Fibroblast of the conjunctiva (primary cell): ENCODE measurements around the gene ATP13A3.
"Not testable (repeated sequence)": the region's sequence is repeated elsewhere in the genome, so short reads cannot be mapped to it uniquely, and the experiment has no call there.

Experiments used
- DNase-seq: peaks from one replicate; pipeline ENCODE4 v3.0.0-alpha.2; 2010; ENCODE audit warnings: low read depth

Gene ATP13A3

DNA sequence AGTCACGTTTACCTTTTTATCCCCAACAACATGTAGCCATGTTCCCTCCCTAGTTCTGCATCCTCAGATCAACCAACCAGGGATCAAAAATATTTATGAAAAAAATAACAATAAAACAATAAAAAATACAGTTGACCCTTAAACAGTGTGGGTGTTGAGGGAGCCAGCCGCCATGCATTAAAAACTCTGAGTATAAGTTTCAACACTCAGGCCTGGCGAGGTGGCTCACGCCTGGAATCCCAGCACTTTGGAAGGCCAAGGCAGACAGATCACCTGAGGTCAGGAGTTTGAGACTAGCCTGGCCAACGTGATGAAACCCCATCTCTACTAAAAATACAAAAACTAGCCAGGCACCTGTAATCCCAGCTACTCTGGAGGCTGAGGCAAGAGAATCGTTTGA lies 12.7 kb upstream of the ATP13A3 start:
- DNase-seq: not testable (repeated sequence)

DNA sequence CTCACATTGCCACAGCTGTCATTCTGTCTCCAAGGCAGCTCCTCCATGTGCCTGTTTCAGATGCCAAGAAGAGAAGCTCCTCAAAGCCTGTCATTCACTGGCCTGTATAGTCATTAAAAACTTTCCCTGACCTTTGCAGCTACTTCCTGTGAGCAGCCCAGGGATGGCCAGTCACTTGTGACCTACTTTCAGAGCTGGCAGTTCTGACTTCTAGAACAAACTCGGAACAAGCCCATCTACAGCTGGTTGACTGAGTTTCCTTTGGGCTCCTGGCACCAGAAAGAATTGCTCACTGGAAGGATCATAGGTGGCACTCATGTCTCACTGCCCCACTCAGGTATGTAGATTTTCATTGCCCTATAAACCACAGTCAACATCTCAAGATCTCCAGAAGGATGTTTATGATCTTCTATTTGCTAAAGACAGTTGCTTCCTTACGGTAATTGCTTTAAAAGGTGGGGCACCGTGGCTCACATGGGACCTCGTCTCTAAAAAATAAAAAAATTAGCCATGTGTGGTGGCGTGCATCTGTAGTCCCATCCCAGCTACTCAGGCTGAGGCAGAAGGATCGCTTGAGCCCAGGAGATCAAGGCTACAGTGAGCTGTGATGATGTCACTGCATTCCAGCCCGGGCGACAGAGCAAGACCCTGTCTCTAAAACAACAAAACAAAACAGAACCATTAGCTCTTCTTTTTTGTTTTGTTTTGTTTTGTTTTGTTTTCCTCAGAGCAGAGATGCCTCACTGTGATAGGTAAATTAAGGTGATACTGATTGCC lies 11.2 kb upstream of the ATP13A3 start:
- no peak for DNase-seq

DNA sequence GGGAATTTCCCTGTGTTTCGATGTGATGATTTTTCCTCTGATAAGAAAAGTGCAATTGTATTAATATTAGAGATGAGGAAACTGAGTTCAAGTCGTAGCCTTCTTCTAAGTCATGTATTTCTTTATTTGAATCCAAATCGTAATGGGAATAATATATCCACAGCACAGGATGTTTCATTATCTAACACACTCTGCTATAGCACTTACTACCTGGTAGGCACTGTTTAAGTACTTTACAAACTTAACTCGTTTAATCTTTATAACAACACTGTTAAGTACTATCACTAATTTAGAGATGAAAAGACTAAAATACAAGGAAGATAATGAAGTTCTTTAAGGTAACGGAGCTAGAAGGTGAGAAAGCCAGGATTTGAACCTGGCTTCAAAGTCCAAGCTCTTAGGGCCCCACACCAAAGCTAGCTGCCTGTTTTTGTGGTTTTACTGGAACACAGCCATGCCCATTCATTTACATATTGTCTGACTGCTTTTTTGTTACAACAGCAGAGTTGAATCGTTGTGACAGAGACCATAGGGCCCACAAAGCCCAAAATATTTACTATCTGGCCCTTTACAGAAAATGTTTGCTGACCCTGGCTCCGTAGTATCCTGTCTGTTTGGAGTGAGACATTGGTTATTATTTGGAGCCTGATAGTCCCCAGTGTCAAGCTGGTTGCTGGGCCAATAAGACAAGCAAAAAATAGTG lies 9.6 kb upstream of the ATP13A3 start:
- no peak for DNase-seq

DNA sequence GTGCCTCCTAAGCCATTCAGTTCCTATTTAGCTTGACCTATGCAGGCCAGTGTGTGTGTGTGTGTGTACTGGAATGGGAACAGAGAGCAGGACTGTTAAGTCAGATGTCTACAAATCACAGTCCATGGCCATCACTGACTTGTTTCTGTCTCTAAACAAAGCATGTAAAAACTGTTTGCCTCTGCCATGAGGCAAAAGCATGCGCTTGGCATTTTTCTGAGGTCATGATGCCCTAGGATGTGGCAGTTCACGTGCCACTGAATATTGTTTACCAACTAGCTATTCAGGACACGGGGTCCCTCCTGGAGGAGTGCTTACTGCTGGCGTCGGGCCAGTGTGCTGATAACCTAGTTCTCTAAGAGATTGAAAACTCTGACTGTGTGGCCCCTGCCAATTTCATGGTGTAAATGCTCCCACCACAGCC lies 8.2 kb upstream of the ATP13A3 start:
- no peak for DNase-seq

DNA sequence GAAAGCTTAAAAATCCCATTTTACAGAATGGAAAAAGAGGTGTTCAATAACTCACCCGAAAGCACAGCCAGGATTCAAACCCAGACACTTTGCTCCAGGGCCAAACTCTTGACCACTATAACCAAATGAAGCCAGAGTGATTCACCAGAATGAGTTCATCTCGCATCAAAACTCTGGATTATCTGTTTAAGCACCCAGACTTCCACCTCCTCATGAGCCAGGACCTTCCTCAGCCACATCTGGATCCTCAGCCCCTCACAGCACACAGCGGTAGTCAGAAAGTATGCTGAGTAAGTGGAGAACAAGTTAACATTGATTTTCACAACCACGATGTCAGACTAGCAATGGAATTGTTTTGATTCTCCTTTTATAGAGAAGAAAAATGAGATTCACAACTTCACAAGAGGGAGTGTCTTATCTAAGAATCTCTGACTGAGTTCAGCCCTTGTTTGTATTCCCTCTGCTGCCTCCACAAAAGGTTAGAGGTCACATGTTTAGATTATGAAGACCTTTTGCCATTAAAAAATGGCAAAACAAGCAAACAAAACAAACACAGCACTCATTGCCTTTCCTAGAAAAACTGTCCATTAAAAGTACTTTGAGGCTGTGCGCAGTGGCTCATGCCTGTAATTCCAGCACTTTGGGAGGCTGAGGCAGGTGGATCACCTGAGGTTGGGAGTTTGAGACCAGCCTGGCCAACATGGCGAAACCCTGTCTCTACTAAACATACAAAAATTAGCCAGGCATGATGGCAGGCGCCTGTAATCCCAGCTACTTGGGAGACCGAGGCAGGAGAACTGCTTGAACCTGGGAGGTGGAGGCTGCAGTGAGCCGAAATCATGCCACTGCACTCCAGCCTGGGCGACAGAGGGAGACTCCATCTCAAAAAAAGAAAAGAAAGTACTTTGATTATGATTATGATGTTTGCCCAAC lies 7.5 kb upstream of the ATP13A3 start:
- DNase-seq: peak; percentile 53

DNA sequence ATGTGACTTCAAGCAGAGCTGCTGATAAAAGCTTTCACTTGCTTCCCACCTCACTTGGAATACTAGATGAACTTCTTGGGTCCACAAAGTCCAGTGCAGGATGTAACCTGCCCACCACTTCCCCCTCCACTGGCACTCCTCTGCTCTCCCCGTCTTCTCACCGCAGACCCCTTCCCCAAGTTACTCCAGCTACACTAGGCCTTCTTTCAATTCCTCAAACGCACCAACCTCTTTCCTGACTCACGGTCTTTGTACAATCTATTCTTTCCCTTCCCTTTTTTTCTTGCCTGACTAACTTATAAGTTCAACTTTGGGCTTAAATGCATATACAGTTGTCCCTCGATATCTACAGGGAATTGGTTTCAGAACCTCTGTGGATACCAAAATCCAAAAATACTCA lies 5.2 kb upstream of the ATP13A3 start:
- DNase-seq: no peak

DNA sequence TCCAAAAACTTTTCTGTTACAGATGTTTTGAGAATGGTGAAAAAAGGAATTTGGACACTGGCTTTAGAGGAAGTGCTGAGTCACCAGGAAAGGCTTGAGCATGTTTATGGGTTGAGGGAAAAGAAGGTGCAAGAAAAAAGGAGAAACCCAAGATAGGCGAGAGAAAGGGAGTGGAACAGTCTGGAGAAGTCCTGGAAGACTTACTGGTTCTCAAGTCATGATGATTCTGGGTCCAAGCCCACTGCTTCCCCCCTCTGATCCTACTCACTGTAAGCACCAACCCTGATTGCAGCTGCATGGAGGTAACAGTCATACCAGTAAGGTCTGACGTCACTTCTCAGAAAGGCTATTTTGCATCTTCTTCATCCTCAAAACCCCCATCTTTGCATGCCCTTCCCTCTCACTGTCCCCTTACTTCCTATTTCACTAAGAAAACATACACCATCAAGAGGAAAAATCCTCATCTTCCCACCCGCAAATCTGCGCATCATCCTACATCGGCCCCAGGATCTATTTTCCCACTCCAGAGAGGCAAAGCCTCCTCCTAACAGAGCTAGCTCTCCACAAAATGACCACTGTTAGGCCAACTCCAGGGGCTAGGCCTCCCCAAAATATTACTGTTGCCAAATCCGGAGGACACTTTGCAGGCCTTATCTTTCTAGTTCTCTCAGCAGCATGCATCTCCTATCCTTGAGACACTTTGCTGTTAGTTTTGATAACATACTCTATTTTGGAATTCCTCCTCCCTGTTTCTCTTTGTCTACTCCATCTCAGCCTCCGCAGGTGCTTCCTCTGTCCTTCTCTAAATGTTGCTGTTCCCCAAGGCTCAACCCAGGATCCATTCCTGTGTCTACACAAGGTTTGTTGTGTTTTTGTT lies 3.2 kb upstream of the ATP13A3 start:
- DNase-seq: no peak

DNA sequence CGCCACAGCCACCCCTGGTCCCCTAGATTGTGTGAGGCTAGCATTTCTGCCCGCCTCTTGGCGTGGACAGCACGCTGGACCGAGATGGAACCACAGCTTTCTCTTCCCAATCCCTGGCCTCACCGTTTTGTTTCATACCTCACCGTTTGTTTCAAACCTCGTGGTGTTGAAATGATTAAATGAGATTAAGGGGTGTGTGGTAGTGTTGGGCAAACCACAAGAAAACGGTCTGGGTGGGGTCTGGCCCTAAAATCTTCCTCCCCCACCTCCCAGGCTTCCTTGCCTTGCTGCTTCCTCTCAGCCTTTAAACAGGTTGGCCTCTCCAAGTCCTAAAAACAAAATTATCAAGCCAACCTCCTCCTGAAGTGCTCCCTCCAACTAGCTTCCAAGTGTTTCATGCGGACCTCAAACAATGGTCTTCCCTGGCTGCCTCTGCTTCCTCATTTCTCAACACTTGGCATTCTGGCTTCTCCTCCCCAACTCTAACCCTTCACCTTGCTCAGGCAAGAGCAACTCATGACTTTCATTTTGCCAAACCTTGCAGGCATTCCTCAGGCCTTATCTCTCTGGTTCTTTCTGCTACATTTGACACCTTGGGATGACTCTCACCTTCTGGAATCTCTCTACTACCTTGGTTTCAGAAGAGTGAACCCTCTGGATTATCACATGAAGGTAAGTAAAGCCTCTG lies 1.4 kb upstream of the ATP13A3 start:
- no peak for DNase-seq

DNA sequence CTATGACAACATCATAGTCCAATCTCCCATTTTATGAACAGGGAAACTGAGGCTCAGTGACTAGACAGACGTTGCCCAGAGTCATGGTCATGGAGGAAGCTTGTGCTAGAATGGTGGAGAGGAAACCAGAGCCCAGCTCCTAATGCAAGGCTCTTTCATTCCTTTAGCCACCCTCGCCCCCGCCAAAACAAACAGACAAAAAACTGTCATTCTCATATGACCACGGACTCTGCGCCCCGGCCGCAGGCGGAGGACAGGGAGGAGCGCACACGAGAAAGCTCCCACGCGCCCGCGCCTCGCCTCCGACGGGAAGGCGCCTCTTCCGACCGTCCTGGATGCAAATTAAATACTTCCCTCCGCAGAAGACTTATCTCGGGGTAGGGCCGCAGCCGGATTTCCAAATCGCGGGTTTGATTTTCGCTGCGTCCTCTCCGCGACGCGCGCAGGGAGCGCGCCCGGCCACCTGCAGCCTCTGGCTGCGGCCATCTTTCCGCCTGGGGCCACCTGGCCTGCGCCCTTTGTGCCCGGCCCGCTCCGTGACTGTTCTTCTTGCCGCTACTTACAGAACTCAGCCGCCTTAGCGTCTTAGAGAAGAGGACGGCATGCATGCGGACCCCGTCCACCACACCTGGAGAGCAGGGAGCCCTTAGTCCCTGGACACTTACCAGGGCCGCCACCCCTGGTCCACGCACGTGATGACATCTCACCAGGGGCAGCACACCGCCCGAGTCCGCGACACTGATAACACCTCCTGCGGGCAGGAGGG lies 670 bp upstream of the ATP13A3 start:
- DNase-seq: no peak

DNA sequence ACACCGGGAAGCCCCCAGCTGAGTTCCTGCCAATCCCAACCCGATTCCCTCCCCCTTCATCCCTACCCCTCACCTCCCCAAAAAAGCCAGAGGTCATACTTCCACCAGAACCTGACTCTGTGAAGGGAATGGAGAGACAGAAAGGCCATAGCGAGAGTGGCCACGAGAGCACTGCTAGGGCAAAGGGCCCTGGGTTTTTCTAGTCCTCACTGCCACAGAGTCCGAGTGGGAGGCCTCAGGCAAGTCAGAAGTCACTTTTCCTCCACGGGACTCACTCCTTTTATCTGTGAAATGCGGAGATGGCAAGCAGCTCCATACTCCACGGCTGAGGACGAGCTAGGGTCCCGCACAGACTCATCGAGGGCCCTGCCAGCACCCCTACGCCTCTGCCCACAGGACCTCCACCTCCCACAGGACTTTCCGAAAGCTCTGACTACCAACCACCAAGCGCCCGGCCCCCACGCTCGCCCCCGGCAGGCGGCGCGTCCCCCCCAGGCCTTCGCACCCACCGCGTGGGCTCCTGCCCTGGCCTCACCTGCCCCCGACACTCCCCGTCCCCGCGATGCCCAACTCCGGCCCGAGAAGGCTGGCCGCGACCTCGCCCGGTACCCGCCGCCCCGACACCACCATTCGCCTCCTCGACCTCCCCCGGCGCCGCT lies 792 bp downstream of the ATP13A3 start:
- DNase-seq: no peak

DNA sequence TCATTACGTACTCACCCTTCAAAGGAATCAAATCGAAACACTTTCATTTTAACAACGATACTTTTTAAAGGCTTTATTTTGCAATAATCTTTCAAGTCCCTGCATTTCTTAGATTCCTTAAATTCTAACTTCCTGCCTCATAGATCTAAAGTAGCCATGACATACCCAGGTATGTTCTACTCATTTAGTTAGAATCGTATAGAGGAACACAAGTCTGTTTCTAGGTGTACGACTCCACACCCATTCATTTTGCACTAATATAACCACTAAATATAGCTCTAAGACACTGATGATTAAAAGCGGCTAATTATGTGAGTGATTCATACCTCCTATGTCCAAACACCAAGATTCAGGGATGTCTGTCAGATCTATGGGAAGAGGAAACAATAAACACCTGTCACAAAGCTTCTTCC lies 1.3 kb downstream of the ATP13A3 start:
- no peak for DNase-seq

DNA sequence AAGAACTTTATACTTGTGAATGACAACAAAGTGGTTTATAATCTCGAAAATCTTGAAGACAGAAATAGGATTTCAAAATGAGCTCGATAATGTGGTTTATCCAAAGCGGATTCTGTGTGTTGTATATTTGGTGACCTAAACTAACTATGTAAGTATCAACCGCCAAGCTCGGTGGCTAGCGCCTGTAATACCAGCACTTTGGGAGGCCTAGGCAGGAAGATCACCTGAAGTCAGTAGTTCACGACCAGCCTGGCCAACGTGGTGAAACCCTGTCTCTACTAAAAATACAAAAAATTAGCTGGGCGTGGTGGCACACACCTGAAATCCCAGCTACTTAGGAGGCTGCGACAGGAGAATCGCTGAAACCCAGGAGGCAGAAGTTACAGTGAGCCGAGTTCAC lies 2.2 kb downstream of the ATP13A3 start:
- DNase-seq: no peak

DNA sequence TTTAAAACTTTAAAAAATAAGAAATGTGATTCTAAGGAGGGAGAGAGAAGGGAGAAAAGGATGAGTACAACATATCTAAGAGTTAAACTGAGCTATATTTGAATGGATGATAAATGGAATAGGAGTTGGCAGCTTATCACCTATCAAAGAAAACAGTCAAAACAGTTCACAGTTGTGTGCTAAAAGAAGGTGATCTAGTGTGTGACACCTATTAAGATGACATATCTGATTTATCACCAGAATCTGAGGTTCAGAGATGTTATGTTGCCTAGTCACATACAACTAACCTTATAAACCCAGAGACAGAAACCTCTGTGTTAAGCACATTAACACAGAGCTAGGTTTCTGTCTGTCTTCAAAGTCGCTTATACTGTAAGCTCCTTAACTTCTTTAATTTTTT lies 3.0 kb downstream of the ATP13A3 start:
- no peak for DNase-seq

DNA sequence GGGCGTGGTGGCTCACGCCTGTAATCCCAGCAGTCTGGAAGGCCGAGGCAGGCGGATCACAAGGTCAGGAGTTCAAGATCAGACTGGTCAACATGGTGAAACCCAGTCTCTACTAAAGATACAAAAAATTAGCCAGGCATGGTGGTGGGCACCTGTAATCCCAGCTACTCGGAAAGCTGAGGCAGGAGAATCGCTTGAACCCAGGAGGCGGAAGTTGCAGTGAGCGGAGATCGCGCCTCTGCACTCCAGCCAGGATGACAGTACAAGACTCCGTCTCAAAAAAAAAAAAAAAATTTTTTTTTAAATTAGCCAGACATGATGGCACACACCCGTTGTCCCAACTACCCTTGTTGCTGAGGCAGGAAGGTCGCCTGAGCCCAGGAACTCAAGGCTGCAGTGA lies 4.0 kb downstream of the ATP13A3 start:
- not testable (repeated sequence) for DNase-seq

DNA sequence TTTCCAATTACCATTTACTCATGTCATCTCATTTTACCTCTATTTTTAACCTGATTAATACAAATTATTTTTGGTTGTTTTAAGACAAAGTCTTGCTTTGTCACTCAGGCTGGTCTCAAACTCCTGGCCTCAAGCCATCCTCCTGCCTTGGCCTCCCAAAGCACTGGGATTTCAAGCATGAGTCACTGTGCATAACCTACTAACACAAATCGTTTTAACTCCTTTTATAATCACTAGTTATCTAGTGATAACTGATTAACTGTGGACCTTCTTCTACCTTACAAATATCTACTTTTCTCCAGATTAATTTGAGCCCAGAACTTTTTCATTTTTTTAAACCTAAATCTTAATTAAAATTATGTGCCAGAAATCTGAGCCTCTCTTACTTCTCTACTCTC lies 4.6 kb downstream of the ATP13A3 start:
- DNase-seq: no peak

DNA sequence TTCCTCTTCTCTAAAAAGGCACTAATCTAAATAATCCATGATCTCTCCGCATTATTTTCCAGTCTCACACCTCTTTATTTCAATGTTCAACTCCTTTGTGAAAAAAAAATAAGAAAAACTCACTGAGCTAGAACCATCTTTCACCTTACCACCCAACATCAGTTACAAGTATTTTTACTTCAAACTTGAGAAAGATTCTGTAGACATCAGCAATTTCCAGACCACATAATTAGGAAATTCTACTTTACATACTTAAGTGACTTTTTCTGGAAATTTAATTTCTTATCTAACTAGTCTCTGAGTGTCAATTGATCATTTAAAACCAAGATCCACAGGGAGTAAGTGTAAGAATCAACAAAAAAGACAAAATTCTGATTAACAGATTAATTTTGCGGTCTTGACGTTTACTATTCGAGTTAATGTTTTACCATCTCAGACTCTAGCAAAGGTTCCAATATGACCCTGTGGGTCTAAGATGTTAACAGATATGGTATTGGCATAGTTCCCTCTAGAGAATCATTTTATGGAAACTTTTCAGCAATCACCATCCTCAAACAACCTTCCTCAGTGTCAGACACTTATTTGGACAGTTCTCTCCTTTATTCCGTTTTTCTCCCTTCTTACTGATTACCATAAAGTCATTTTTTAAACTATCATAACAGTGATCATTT lies 5.1 kb downstream of the ATP13A3 start:
- no peak for DNase-seq

DNA sequence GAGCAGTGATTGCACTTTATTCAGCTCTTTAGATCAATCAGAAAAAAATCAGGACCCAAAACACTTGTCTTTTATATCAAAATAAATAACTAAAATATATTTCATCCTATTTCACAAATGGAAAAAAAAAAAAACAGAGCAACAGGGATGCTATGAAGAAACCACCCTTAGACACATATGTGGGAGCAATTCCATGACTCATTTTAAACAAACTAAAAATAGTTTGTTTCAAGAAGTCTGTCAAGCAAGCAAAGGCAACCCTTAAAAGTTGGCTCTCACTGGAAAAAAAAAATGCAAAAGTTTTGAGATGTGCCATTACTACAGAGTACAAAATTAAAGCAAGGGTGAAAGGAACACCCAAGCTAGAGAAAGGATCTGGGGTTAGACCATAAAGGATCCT lies 5.7 kb downstream of the ATP13A3 start:
- DNase-seq: peak; percentile 77

DNA sequence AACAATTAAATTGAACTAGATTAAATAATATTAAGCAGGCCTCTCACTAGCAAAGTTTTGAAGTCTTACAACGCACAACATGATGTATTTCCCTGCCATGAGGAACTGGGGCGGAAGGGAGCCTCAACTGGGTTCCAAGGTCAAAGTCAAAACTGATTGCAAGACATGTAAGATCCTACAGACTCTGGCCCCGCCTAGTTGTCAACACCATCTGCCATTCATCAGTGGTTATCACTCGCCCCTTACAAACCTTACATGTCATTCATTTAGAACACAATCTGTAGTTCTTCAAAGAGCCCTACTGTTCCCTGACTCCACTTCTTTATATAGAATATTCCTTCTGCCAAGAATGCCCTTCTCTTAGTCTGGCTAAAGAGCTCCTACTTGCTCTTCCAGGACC lies 10.0 kb downstream of the ATP13A3 start:
- no peak for DNase-seq

DNA sequence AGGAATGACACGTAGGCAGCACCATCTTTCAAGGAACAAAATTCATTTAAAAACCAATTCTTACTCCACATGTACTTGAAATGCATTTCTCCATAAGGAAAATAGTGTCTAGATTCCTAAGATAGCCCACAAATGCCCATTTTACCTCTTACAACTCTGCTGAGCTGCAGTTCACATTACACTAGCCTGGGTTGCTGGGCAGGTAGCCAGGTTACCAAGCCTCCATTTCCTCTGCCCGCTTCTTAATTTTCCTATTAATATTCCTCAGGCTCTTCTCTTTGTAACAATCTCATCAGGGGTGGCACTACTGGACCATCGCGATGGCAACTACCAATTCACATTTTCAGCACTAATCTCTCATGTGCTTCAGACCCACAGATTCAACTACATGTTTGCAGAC lies 10.8 kb downstream of the ATP13A3 start:
- DNase-seq: no peak
